ENCODE data around the gene SPACA4. TPM values are rescaled to one million over a fixed set of nuclear protein-coding genes. Genes with fewer than 3 reads are reported as not detected.

Gene SPACA4
- total RNA-seq, 1 experiment from 2014 or later: not detected

GRCh38 chr19:48625891-48626327 is 19.4 kb downstream of the SPACA4 start:
- Histone ChIP-seq H4K20me1 (ENCODE audit: control insufficient read depth, insufficient read depth, insufficient read length) (no peaks in the 10 kb centered on the region), H3K27ac (ENCODE audit: insufficient read length, low read depth, low read length) (no peak overlapping the region), H2AFZ (ENCODE audit: low read length) (no peak overlapping the region), H3K23ac (ENCODE audit: insufficient read length, low read depth, low read length) (no peak overlapping the region), H3K4me1 (ENCODE audit: insufficient read depth, low read length) (peaks cover 3% of the 10 kb centered on the region; the same call in 1 of the 2 replicates), H2AK5ac (ENCODE audit: insufficient read length, low read length) (no peak overlapping the region), H3K23me2 (ENCODE audit: insufficient read length, low read depth, low read length, poor library complexity, severe bottlenecking) (peaks cover 16% of the 10 kb centered on the region), H3K9ac (ENCODE audit: extremely low read depth, insufficient read length, low read length) (no peak overlapping the region), H3K14ac (ENCODE audit: insufficient read depth, low read length) (no peak overlapping the region), H2BK5ac (ENCODE audit: insufficient read length, low read length) (no peak overlapping the region), H3K9me3 (ENCODE audit: control insufficient read depth, low read depth, low read length) (no peaks in the 10 kb centered on the region), H2BK120ac (ENCODE audit: low read depth, low read length, poor library complexity, severe bottlenecking) (no peak overlapping the region), H3K4ac (ENCODE audit: low read depth, low read length) (no peak overlapping the region), H3K79me1 (ENCODE audit: insufficient read depth, low read depth, low read length, poor library complexity, severe bottlenecking) (no peaks in the 10 kb centered on the region), H2BK15ac (ENCODE audit: low read depth, low read length) (no peak overlapping the region), H3K79me2 (ENCODE audit: insufficient read depth, low read length) (peaks cover 4% of the 10 kb centered on the region; the same call in 1 of the 2 replicates), H2BK12ac (ENCODE audit: insufficient read length, low read depth, low read length) (no peak overlapping the region), H4K91ac (ENCODE audit: insufficient read length, low read depth, low read length) (no peak overlapping the region), H4K8ac (replicated peaks; ENCODE audit: insufficient read length, low read depth, low read length) (no peak overlapping the region), H3T11ph (ENCODE audit: low read length) (no peak overlapping the region), H2BK20ac (ENCODE audit: low read depth, low read length, poor library complexity, severe bottlenecking) (no peak overlapping the region), H3K4me2 (ENCODE audit: insufficient read depth, insufficient read length, low read length) (no peak overlapping the region), H3K56ac (ENCODE audit: insufficient read length, low read depth, low read length) (no peak overlapping the region), H4K5ac (ENCODE audit: insufficient read length, low read depth, low read length) (no peak overlapping the region), H3K27me3 (ENCODE audit: insufficient read depth, low read length) (no peaks in the 10 kb centered on the region), H3K18ac (ENCODE audit: insufficient read length, low read depth, low read length) (no peak overlapping the region)
- no peak overlapping the region for H3K27ac Mint-ChIP-seq
- H3K36me3 Mint-ChIP-seq (ENCODE audit: insufficient read depth in 1 of 3, low read depth in 3 of 3): peaks cover 6 to 24% (median 21%) of the 10 kb centered on the region in 3 experiments; a peak in 6 of 7 replicates
- peak overlapping the region in 1 of 2 experiments; percentile 86; a peak in 1 of 5 replicates for H3K4me3 Mint-ChIP-seq
- H3K27me3 Mint-ChIP-seq (ENCODE audit: low read depth): no peaks in the 10 kb centered on the region
- no peak for DNase-seq
- H3K4me1 Mint-ChIP-seq: peaks cover 27 to 33% of the 10 kb centered on the region in 2 experiments
- WGBS (ENCODE audit: extremely low coverage, insufficient read length, low lambda C conversion rate): no CpG with 5 or more reads among the region's 30 CpGs
- H3K9me3 Mint-ChIP-seq: no peaks in the 10 kb centered on the region; a peak in 1 of 5 replicates
- no peak for TF ChIP-seq CTCF (conservative IDR thresholded peaks at IDR 0.05)
